T-cell (primary cell): ENCODE measurements around the gene LRRTM1. TPM values are rescaled to one million over a fixed set of nuclear protein-coding genes. Genes with fewer than 3 reads are reported as not detected.

Experiments
- ATAC-seq, 4 experiments: fragments of 200-7000 bp in 3 of 4; fragments of 150-1000 bp in 1 of 4; cut with Tn5 transposase; replicated peaks in 1 of 4; 1 replicate in 3 of 4; 2 replicates in 1 of 4; pipeline ENCODE4 v1.10.0; 2021; ENCODE audit warnings: moderate library complexity in 3 of 4, mild to moderate bottlenecking in 2 of 4, moderate number of reproducible peaks in 1 of 4
- CTCF ChIA-PET, 2 donors: fragments of 300-600 bp; sonication (Branson Sonifier 250); formaldehyde crosslinking; loops; one replicate each; lab custom pipeline; 2022; ENCODE audit warnings: antibody characterized with exemption in 2 of 2; lab: Charles Lee
- POLR2A ChIA-PET, 2 donors: fragments of 300-600 bp; sonication (Branson Sonifier 250); formaldehyde crosslinking; loops; one replicate each; lab custom pipeline; 2022; ENCODE audit warnings: antibody characterized with exemption in 2 of 2; lab: Charles Lee
- DNase-seq, 35 experiments: peaks; one replicate each; pipeline versions ENCODE4 v3.0.0 to v3.0.0-alpha.2; 2013 to 2023
- H3K27ac ChIP-seq: one replicate; pipeline ENCODE4 v1.5.1; 2013; ENCODE audit warnings: low read length
- H3K27me3 ChIP-seq, 2 experiments: replicated peaks in 1 of 2; 1 replicate in 1 of 2; 2 replicates in 1 of 2; pipeline versions ENCODE4 v1.6.1 to v1.7.0; 2013; ENCODE audit warnings: low read length in 1 of 2, mixed read lengths in 1 of 2; ENCODE audit not compliant: control insufficient read depth in 2 of 2, insufficient read depth in 2 of 2; ENCODE audit errors: extremely low read depth in 1 of 2
- H3K36me3 ChIP-seq, 2 donors: 1 replicate in 1 of 2; 2 replicates in 1 of 2; pipeline versions ENCODE4 v1.6.1 to v1.7.0; 2013; ENCODE audit warnings: low read length in 1 of 2; ENCODE audit not compliant: control insufficient read depth in 2 of 2, insufficient read depth in 1 of 2; ENCODE audit errors: extremely low read depth in 1 of 2
- H3K4me1 ChIP-seq, 2 experiments: 1 replicate in 1 of 2; 2 replicates in 1 of 2; pipeline versions ENCODE4 v1.6.1 to v1.7.0; 2013; ENCODE audit warnings: low read length in 2 of 2, mixed read lengths in 1 of 2; ENCODE audit not compliant: insufficient read depth in 2 of 2, control insufficient read depth in 1 of 2; ENCODE audit errors: extremely low read depth in 1 of 2
- H3K4me3 ChIP-seq, 2 donors: 1 replicate in 1 of 2; 2 replicates in 1 of 2; pipeline versions ENCODE4 v1.5.1 to v1.7.0; 2013; ENCODE audit warnings: mild to moderate bottlenecking in 2 of 2, low read length in 1 of 2, moderate library complexity in 1 of 2; ENCODE audit not compliant: control insufficient read depth in 1 of 2; ENCODE audit errors: extremely low read depth in 1 of 2
- H3K9me3 ChIP-seq: 2 replicates; pipeline ENCODE4 v1.7.0; 2013
- H3K27ac Mint-ChIP-seq, 2 donors: one replicate each; pipeline ENCODE4 v1.8.0; 2020 to 2021; ENCODE audit warnings: mild to moderate bottlenecking in 2 of 2, mixed read lengths in 2 of 2
- H3K27me3 Mint-ChIP-seq, 2 donors: one replicate each; pipeline ENCODE4 v1.8.0; 2021 to 2022; ENCODE audit warnings: mixed read lengths in 2 of 2
- H3K36me3 Mint-ChIP-seq: one replicate; pipeline ENCODE4 v1.8.0; 2021; ENCODE audit warnings: mixed read lengths
- H3K4me1 Mint-ChIP-seq, 3 donors: one replicate each; pipeline ENCODE4 v1.8.0; 2020 to 2022; ENCODE audit warnings: mixed read lengths in 3 of 3, mild to moderate bottlenecking in 1 of 3
- H3K4me3 Mint-ChIP-seq, 3 donors: one replicate each; pipeline ENCODE4 v1.8.0; 2020 to 2022; ENCODE audit warnings: mild to moderate bottlenecking in 3 of 3, mixed read lengths in 3 of 3, moderate library complexity in 3 of 3
- H3K9me3 Mint-ChIP-seq, 3 donors: one replicate each; pipeline ENCODE4 v1.8.0; 2020 to 2022; ENCODE audit warnings: mixed read lengths in 3 of 3
- WGBS: methylation state at CpG from one replicate; pipeline ENCODE4 v1.1.5; 2013; ENCODE audit warnings: missing lambda C conversion rate; ENCODE audit not compliant: insufficient coverage; 5-methylcytosine and 5-hydroxymethylcytosine counted together
- total RNA-seq, 35 experiments: library from RNA in 6 of 35; stranded (reverse) in 6 of 35; fragments of 120-200 nt in 1 of 35; gene quantifications; one replicate each; pipeline versions ENCODE4 v1.2.1 to v1.2.4 and lab custom pipeline; 2013 to 2026

LRRTM1 gene
- not detected for total RNA-seq
- total RNA-seq (2013) = not detected
- total RNA-seq (lab: John Stamatoyannopoulos, UW) = 0 to 0.07 (median 0) reads per million in 29 experiments

- H3K9me3 ChIP-seq = no peaks in the 10 kb centered on the region
- CTCF ChIA-PET = no interaction called here
- peaks cover 12 to 29% of the 10 kb centered on the region in 2 experiments for H3K27me3 ChIP-seq
- Mint-ChIP-seq H3K27me3 (peaks cover 38 to 46% of the 10 kb centered on the region in 2 donors), H3K4me3 (no peak within 1 kb of the TSS), H3K36me3 (no peaks in the 10 kb centered on the region), H3K9me3 (peaks cover 0 to 3% (median 2%) of the 10 kb centered on the region in 3 donors), H3K27ac (peak within 1 kb of the TSS in 1 of 2 donors; percentile 23), H3K4me1 (no peaks in the 10 kb centered on the region)
- 6% methylated on average over 39 of the region's 64 CpGs for WGBS
- H3K4me1 ChIP-seq = no peaks in the 10 kb centered on the region
- no peaks in the 10 kb centered on the region for H3K36me3 ChIP-seq
- DNase-seq (no peak), ATAC-seq (no peak)
- POLR2A ChIA-PET = no interaction called here
- H3K27ac ChIP-seq = no peak within 1 kb of the TSS
- H3K4me3 ChIP-seq = no peak within 1 kb of the TSS
Measured at GRCh38 chr2:80303909-80304837, at the start of gene LRRTM1. Gene LRRTM1 (minus strand): TSS chr2:80304752. CDS start chr2:80303819, 933 bp downstream.

- ChIA-PET CTCF (no interaction called here), POLR2A (no interaction called here)
- no peak overlapping the region for H3K4me3 ChIP-seq
- H3K27ac ChIP-seq = no peak overlapping the region
- Mint-ChIP-seq H3K4me1 (no peaks in the 10 kb centered on the region), H3K4me3 (no peak overlapping the region), H3K27ac (no peak overlapping the region), H3K27me3 (no peaks in the 10 kb centered on the region), H3K9me3 (peaks cover 9 to 16% (median 10%) of the 10 kb centered on the region in 3 donors), H3K36me3 (no peaks in the 10 kb centered on the region)
- H3K9me3 ChIP-seq = no peaks in the 10 kb centered on the region
- no peaks in the 10 kb centered on the region for H3K36me3 ChIP-seq
- H3K27me3 ChIP-seq = no peaks in the 10 kb centered on the region
- DNase-seq (no peak), ATAC-seq (no peak)
- H3K4me1 ChIP-seq = no peaks in the 10 kb centered on the region
- WGBS = no CpG with 5 or more reads among the region's 3 CpGs
Measured at GRCh38 chr2:80351231-80351630, 46.7 kb upstream of the LRRTM1 start.

- Histone ChIP-seq H3K9me3 (no peaks in the 10 kb centered on the region), H3K27ac (no peak overlapping the region), H3K4me3 (no peak overlapping the region), H3K4me1 (no peaks in the 10 kb centered on the region), H3K36me3 (no peaks in the 10 kb centered on the region), H3K27me3 (no peaks in the 10 kb centered on the region)
- H3K4me1 Mint-ChIP-seq = no peaks in the 10 kb centered on the region
- no peak overlapping the region for H3K4me3 Mint-ChIP-seq
- POLR2A ChIA-PET = no interaction called here
- DNase-seq (no peak), ATAC-seq (no peak)
- CTCF ChIA-PET = interaction anchor here in 1 of 2 donors (0.5 kb wide), 1 partner anchor 497 kb away, joined by 3 read pairs; no protein-coding TSS in a partner anchor
- H3K9me3 Mint-ChIP-seq = peaks cover 9 to 20% (median 13%) of the 10 kb centered on the region in 3 donors
- H3K36me3 Mint-ChIP-seq = no peaks in the 10 kb centered on the region
- no peaks in the 10 kb centered on the region for H3K27me3 Mint-ChIP-seq
- H3K27ac Mint-ChIP-seq = no peak overlapping the region
Measured at GRCh38 chr2:80348953-80349352, 44.4 kb upstream of the LRRTM1 start.

- CTCF ChIA-PET = interaction anchor here in 1 of 2 donors (0.5 kb wide), 1 partner anchor 885 kb away, joined by 13 read pairs; no protein-coding TSS in a partner anchor
- no peaks in the 10 kb centered on the region for H3K27me3 ChIP-seq
Measured at GRCh38 chr2:80348078-80348477, 43.5 kb upstream of the LRRTM1 start.

GRCh38 chr2:80340022-80340421, 35.5 kb upstream of the LRRTM1 start:
- peaks cover 5 to 12% (median 10%) of the 10 kb centered on the region in 3 donors for H3K9me3 Mint-ChIP-seq
- no peak overlapping the region for H3K27ac Mint-ChIP-seq
- no peaks in the 10 kb centered on the region for H3K4me1 Mint-ChIP-seq
- 90% methylated on average over 1 of the region's 3 CpGs for WGBS
- no peaks in the 10 kb centered on the region for H3K27me3 Mint-ChIP-seq
- Histone ChIP-seq H3K9me3 (no peaks in the 10 kb centered on the region), H3K27me3 (no peaks in the 10 kb centered on the region), H3K4me3 (no peak overlapping the region), H3K36me3 (no peaks in the 10 kb centered on the region), H3K4me1 (no peaks in the 10 kb centered on the region), H3K27ac (no peak overlapping the region)
- DNase-seq (no peak), ATAC-seq (no peak)
- H3K4me3 Mint-ChIP-seq = no peak overlapping the region
- CTCF ChIA-PET = no interaction called here
- POLR2A ChIA-PET = no interaction called here
- H3K36me3 Mint-ChIP-seq = no peaks in the 10 kb centered on the region

More at GRCh38 chr2:80348078-80348477, 43.5 kb upstream of the LRRTM1 start:
- H3K9me3 Mint-ChIP-seq = peaks cover 6 to 19% (median 13%) of the 10 kb centered on the region in 3 donors
- H3K4me3 Mint-ChIP-seq = no peak overlapping the region
- WGBS = 80% methylated on average over 1 of the region's 1 CpG
- H3K36me3 ChIP-seq = no peaks in the 10 kb centered on the region
- no peak overlapping the region for H3K27ac ChIP-seq
- H3K27me3 Mint-ChIP-seq = no peaks in the 10 kb centered on the region
- no peaks in the 10 kb centered on the region for H3K36me3 Mint-ChIP-seq
- no peak overlapping the region for H3K4me3 ChIP-seq
- ATAC-seq = no peak
- no peak overlapping the region for H3K27ac Mint-ChIP-seq
- H3K9me3 ChIP-seq = no peaks in the 10 kb centered on the region
- POLR2A ChIA-PET = no interaction called here
- H3K4me1 Mint-ChIP-seq = no peaks in the 10 kb centered on the region
- H3K4me1 ChIP-seq = no peaks in the 10 kb centered on the region
- no peak for DNase-seq

GRCh38 chr2:80338794-80339193, 34.2 kb upstream of the LRRTM1 start:
- no peak overlapping the region for H3K4me3 ChIP-seq
- no peaks in the 10 kb centered on the region for H3K27me3 Mint-ChIP-seq
- ChIA-PET CTCF (no interaction called here), POLR2A (no interaction called here)
- no peaks in the 10 kb centered on the region for H3K36me3 ChIP-seq
- H3K4me1 Mint-ChIP-seq = no peaks in the 10 kb centered on the region
- no peaks in the 10 kb centered on the region for H3K27me3 ChIP-seq
- H3K4me1 ChIP-seq = no peaks in the 10 kb centered on the region
- H3K9me3 ChIP-seq = no peaks in the 10 kb centered on the region
- no peak overlapping the region for H3K4me3 Mint-ChIP-seq
- no peaks in the 10 kb centered on the region for H3K36me3 Mint-ChIP-seq
- peaks cover 9 to 19% (median 10%) of the 10 kb centered on the region in 3 donors for H3K9me3 Mint-ChIP-seq
- ATAC-seq (no peak), DNase-seq (no peak)
- no peak overlapping the region for H3K27ac ChIP-seq
- H3K27ac Mint-ChIP-seq = no peak overlapping the region
- no CpG with 5 or more reads among the region's 2 CpGs for WGBS
